Natural killer cell (primary cell): ENCODE results near the gene SLX9. TPM values are rescaled to one million over a fixed set of nuclear protein-coding genes. Genes with fewer than 3 reads are reported as not detected.
A peak's percentile ranks its signal among the peaks of the same experiment; 100 is the strongest.

Experiments used
- ATAC-seq, 3 donors: fragments of 150-1000 bp in 2 of 3; fragments of 200-7000 bp in 1 of 3; cut with Tn5 transposase; 1 replicate in 1 of 3; 2 replicates in 2 of 3; pipeline ENCODE4 v1.10.0; 2021; ENCODE audit warnings: mild to moderate bottlenecking in 2 of 3, moderate library complexity in 2 of 3
- DNase-seq, 2 donors: peaks; one replicate each; pipeline versions ENCODE4 v3.0.0 to v3.0.0-alpha.2; 2013 to 2021; ENCODE audit warnings: mixed read lengths in 1 of 2
- H3K27ac ChIP-seq: one replicate; pipeline ENCODE4 v1.5.1; 2013; ENCODE audit warnings: mild to moderate bottlenecking, low read length
- H3K27me3 ChIP-seq: one replicate; pipeline ENCODE4 v1.6.1; 2013; ENCODE audit warnings: low read length; ENCODE audit not compliant: control insufficient read depth, insufficient read depth
- H3K36me3 ChIP-seq: one replicate; pipeline ENCODE4 v1.6.1; 2013; ENCODE audit warnings: low read length; ENCODE audit not compliant: control insufficient read depth, insufficient read depth
- H3K4me1 ChIP-seq: one replicate; pipeline ENCODE4 v1.6.1; 2013; ENCODE audit warnings: low read length; ENCODE audit not compliant: control insufficient read depth, insufficient read depth
- H3K4me3 ChIP-seq: one replicate; pipeline ENCODE4 v1.5.1; 2013; ENCODE audit warnings: low read length
- H3K9me3 ChIP-seq: one replicate; pipeline ENCODE4 v1.6.1; 2013; ENCODE audit warnings: low read length; ENCODE audit not compliant: control insufficient read depth, insufficient read depth
- H3K27ac Mint-ChIP-seq, 2 donors: one replicate each; pipeline ENCODE4 v1.8.0; 2022; ENCODE audit warnings: mild to moderate bottlenecking in 2 of 2, mixed read lengths in 2 of 2, moderate library complexity in 1 of 2
- H3K27me3 Mint-ChIP-seq, 2 donors: one replicate each; pipeline ENCODE4 v1.8.0; 2022; ENCODE audit warnings: low read depth in 2 of 2, mixed read lengths in 2 of 2
- H3K36me3 Mint-ChIP-seq: one replicate; pipeline ENCODE4 v1.8.0; 2022; ENCODE audit warnings: mixed read lengths
- H3K4me1 Mint-ChIP-seq, 2 donors: one replicate each; pipeline ENCODE4 v1.8.0; 2022; ENCODE audit warnings: mixed read lengths in 2 of 2
- H3K4me3 Mint-ChIP-seq: one replicate; pipeline ENCODE4 v1.8.0; 2022; ENCODE audit warnings: mild to moderate bottlenecking, moderate library complexity, mixed read lengths
- H3K9me3 Mint-ChIP-seq, 2 donors: one replicate each; pipeline ENCODE4 v1.8.0; 2022; ENCODE audit warnings: mixed read lengths in 2 of 2
- CTCF ChIP-seq: fragments of 200-600 bp; IDR thresholded peaks from one replicate; pipeline ENCODE4 v1.8.0; 2022; ENCODE audit warnings: antibody characterized with exemption
- WGBS: methylation state at CpG from one replicate; pipeline ENCODE4 v1.1.7; 2013; ENCODE audit warnings: missing lambda C conversion rate; ENCODE audit not compliant: insufficient coverage; 5-methylcytosine and 5-hydroxymethylcytosine counted together
- intact Hi-C: fragments of 100-400 bp; cut with micrococcal nuclease; formaldehyde crosslinking; loops from one replicate; pipeline ENCODE4 v1.14.2; 2022
- total RNA-seq, 4 donors: library from RNA; stranded (reverse); fragments of 120-200 nt in 1 of 4; gene quantifications; one replicate each; pipeline versions ENCODE4 v1.2.3 to v1.2.4, GENCODE V29; 2013 to 2022

The SLX9 gene
- total RNA-seq, 3 donors from 2014 or later (not counting 1 experiment from before 2014, with no cell fraction given) = 12.8 to 22.9 (median 20.0) TPM

GRCh38 chr21:45016406-45017038, 76.7 kb downstream of the SLX9 start:
- Mint-ChIP-seq H3K27ac (no peak overlapping the region), H3K36me3 (no peaks in the 10 kb centered on the region), H3K9me3 (no peaks in the 10 kb centered on the region), H3K4me1 (peaks cover 7 to 8% of the 10 kb centered on the region in 2 donors), H3K4me3 (no peak overlapping the region), H3K27me3 (peaks cover 27 to 34% of the 10 kb centered on the region in 2 donors)
- Histone ChIP-seq H3K4me1 (peaks cover 3% of the 10 kb centered on the region), H3K9me3 (no peaks in the 10 kb centered on the region), H3K27me3 (peaks cover 12% of the 10 kb centered on the region), H3K4me3 (no peak overlapping the region), H3K27ac (no peak overlapping the region), H3K36me3 (no peaks in the 10 kb centered on the region)
- DNase-seq (no peak), ATAC-seq (no peak)
- intact Hi-C loops = no loop called here
- 85% methylated on average over 15 of the region's 15 CpGs for WGBS
- no peak for TF ChIP-seq CTCF

GRCh38 chr21:45017039-45017960, 77.5 kb downstream of the SLX9 start:
- Mint-ChIP-seq H3K27me3 (peaks cover 27 to 33% of the 10 kb centered on the region in 2 donors), H3K36me3 (no peaks in the 10 kb centered on the region), H3K4me1 (peaks cover 7 to 8% of the 10 kb centered on the region in 2 donors), H3K27ac (no peak overlapping the region), H3K4me3 (peak overlapping the region; percentile 82), H3K9me3 (no peaks in the 10 kb centered on the region)
- Histone ChIP-seq H3K27me3 (peaks cover 12% of the 10 kb centered on the region), H3K9me3 (no peaks in the 10 kb centered on the region), H3K4me3 (no peak overlapping the region), H3K36me3 (no peaks in the 10 kb centered on the region), H3K4me1 (peaks cover 3% of the 10 kb centered on the region), H3K27ac (no peak overlapping the region)
- 96% methylated on average over 15 of the region's 15 CpGs for WGBS
- no peak for TF ChIP-seq CTCF
- ATAC-seq (no peak), DNase-seq (no peak)
- intact Hi-C loops = no loop called here

GRCh38 chr21:45018131-45019075, 78.6 kb downstream of the SLX9 start:
- Mint-ChIP-seq H3K27ac (no peak overlapping the region), H3K4me3 (peak overlapping the region; percentile 82), H3K36me3 (no peaks in the 10 kb centered on the region), H3K27me3 (peaks cover 24 to 33% of the 10 kb centered on the region in 2 donors), H3K9me3 (peaks cover 0 to under 1% of the 10 kb centered on the region in 2 donors), H3K4me1 (peaks cover 7 to 8% of the 10 kb centered on the region in 2 donors)
- no peak overlapping the region for H3K4me3 ChIP-seq
- 11% methylated on average over 82 of the region's 101 CpGs for WGBS
- H3K27me3 ChIP-seq = peaks cover 12% of the 10 kb centered on the region
- intact Hi-C loops = no loop called here
- no peaks in the 10 kb centered on the region for H3K9me3 ChIP-seq
- H3K36me3 ChIP-seq = no peaks in the 10 kb centered on the region
- no peak overlapping the region for H3K27ac ChIP-seq
- DNase-seq (peak in 1 of 2 donors; percentile 15), ATAC-seq (peak in 2 of 3 donors; percentile 24 to 35)
- no peak for TF ChIP-seq CTCF
- H3K4me1 ChIP-seq = peaks cover 3% of the 10 kb centered on the region
